ENCODE results near the gene ECM1. TPM values are rescaled to one million over a fixed set of nuclear protein-coding genes. Genes with fewer than 3 reads are reported as not detected.

ECM1 gene
- polyA plus RNA-seq, 1 experiment: 122 TPM

DNA sequence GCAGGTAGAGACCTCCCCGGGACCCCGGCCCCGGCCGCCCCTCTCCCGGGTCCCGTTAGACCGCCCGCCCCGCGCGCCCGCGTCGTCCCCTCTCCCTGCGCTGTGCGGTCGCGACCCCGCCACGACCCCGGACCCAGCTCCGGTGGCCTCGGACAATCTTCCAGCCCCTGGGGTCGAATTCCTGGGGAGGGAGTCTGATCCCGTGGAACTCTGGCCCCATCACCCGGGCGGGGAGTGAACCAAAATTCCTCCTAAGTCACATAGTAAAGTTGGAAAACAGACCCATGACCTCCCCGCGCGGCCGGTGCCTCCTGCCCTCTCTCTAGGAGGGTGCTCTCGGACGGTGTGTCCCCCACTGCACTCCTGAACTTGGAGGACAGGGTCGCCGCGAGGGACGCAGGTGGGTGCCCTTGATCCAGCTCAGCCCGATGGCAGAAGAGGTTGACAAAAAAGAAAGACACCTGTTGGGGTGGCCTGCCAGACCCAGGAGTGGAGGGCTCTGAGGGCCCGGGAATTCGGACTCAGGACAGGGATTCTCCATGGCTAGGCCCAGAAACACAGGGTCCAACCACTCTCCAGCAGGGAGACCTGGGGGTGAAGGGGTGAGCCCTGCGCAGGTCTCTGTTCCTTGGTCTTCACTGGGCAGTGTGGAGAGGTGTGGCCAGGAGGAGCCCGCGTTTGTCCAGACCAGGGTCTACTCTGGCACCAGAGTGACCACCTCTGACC lies 41.8 kb downstream of the ECM1 start:
- Histone ChIP-seq H3K27ac (ENCODE audit: low read depth, low read length) (no peak overlapping the region), H3K27me3 (ENCODE audit: control insufficient read depth, insufficient read depth, low read length) (no peaks in the 10 kb centered on the region), H3K4me3 (ENCODE audit: low read depth, low read length) (peak overlapping the region; percentile 64), H3K9me3 (ENCODE audit: control insufficient read depth, insufficient read depth, low read length) (no peaks in the 10 kb centered on the region)
- ChIA-PET POLR2A (no interaction called here), CTCF (interaction anchor here (0.7 to 7.2 kb wide), 2 partner anchors 11 to 255 kb away, joined by 7 to 64 read pairs; no protein-coding TSS in a partner anchor)
- DNase-seq (ENCODE audit: low read depth, low spot score): no peak
- TF ChIP-seq, protein P1, sequence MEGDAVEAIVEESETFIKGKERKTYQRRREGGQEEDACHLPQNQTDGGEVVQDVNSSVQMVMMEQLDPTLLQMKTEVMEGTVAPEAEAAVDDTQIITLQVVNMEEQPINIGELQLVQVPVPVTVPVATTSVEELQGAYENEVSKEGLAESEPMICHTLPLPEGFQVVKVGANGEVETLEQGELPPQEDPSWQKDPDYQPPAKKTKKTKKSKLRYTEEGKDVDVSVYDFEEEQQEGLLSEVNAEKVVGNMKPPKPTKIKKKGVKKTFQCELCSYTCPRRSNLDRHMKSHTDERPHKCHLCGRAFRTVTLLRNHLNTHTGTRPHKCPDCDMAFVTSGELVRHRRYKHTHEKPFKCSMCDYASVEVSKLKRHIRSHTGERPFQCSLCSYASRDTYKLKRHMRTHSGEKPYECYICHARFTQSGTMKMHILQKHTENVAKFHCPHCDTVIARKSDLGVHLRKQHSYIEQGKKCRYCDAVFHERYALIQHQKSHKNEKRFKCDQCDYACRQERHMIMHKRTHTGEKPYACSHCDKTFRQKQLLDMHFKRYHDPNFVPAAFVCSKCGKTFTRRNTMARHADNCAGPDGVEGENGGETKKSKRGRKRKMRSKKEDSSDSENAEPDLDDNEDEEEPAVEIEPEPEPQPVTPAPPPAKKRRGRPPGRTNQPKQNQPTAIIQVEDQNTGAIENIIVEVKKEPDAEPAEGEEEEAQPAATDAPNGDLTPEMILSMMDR (IDR thresholded peaks at IDR 0.05; ENCODE audit: low read depth, low read length): 0 out of 2 replicates have a peak, but pooled peaks have one; percentile 4

DNA sequence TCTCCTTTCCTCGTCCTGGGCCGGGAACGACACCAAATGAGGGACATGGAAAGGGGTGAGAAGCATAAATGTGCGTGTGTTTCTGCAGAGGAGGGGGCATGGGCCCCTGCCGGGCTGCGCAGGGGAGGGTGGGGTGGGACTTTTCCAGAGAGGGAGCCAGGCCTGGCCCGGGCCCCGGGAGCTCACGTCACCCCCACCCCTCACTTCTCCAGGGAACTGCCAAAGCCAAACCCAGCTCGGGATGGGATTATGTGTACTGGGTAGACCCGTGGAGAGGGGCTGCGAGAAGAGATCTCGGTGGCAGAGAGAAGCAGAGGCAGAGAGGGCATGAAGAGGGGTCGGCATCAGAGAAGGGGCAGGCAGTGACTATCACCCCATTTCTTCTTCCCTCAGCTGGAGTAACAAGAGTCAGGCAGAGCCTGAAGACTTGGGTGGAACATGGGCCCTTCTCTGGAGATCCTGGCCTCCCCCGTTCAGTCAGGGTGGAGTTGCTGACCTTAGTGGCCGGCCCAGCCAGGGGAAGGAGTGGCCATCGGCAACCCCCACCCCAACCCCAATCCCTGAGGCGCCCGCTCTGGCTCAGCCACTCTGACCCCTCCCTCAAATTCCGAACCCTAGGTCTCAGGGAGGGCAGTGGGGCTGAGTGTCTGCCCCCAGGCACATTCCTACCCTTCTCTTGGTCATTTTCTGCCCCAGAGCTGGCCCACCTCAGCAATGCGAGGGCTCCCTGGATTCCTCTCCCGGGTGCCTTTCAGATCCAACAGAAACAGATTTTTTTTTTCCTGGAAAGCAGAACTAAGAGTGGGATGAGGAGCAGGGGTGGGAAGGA lies 42.5 kb downstream of the ECM1 start:
- no peak for DNase-seq (ENCODE audit: low read depth, low spot score)
- CTCF ChIA-PET: interaction anchor here (7.2 kb wide), 1 partner anchor 10 kb away, joined by 64 read pairs; no protein-coding TSS in a partner anchor

DNA sequence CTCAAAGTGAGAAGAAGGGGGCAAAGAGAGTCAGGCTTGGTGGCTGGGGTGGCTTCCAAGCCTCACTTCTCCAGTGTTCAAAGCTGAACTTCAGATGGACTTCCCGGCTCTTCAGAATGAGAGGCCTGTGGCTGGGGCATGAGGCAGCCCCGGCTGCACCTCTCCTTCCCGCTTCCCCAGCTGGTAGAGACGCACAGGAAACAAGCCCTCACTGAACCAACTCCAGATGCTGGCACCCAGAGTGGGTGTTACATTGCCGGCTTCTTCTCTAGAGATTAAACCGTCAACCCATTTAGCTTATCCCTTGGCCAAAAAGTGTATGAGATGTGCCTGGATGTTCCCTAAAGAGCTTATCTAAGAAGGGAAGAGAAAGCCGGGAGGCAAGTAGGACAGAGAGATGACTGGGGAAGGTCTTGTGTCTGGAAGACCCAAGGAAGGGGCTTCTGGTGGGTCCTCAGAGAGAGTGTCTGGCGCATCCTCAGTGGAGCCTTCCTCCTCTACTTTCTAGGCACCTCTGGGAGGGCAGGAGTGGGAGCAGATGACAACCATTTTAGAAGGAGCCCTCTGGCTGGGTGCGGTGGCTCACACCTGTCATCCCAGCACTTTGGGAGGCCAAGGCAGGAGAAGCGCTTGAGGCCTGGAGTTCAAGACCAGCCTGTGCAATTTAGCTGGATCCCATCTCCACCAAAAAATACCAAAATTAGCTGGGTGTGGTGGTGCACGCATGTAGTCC lies 43.3 kb downstream of the ECM1 start:
- Histone ChIP-seq H3K27ac (ENCODE audit: low read depth, low read length) (no peak overlapping the region), H3K27me3 (ENCODE audit: control insufficient read depth, insufficient read depth, low read length) (no peaks in the 10 kb centered on the region), H3K9me3 (ENCODE audit: control insufficient read depth, insufficient read depth, low read length) (no peaks in the 10 kb centered on the region; the same call in 1 of the 2 replicates), H3K4me3 (ENCODE audit: low read depth, low read length) (no peak overlapping the region)
- TF ChIP-seq, protein P1 (IDR thresholded peaks at IDR 0.05; ENCODE audit: low read depth, low read length): no peak
- no peak for DNase-seq (ENCODE audit: low read depth, low spot score)
- ChIA-PET CTCF (interaction anchor here (1.3 to 7.2 kb wide), 2 partner anchors 9 to 70 kb away, joined by 5 to 64 read pairs; no protein-coding TSS in a partner anchor), POLR2A (interaction anchor here (1.4 to 1.7 kb wide), 2 partner anchors 28 to 187 kb away, joined by 3 to 4 read pairs; partner anchors contain the start of genes MCL1 and RPRD2)

More for the DNA sequence above, 42.5 kb downstream of the ECM1 start:
- POLR2A ChIA-PET: interaction anchor here (1.7 kb wide), 1 partner anchor 29 kb away, joined by 3 read pairs; the partner anchor contains the start of gene MCL1
- TF ChIP-seq, protein P1 (IDR thresholded peaks at IDR 0.05; ENCODE audit: low read depth, low read length): no peak
- no peaks in the 10 kb centered on the region for H3K9me3 ChIP-seq (ENCODE audit: control insufficient read depth, insufficient read depth, low read length)
- H3K27ac ChIP-seq (ENCODE audit: low read depth, low read length): no peak overlapping the region
- no peaks in the 10 kb centered on the region for H3K27me3 ChIP-seq (ENCODE audit: control insufficient read depth, insufficient read depth, low read length)
- no peak overlapping the region; the same call in 1 of the 2 replicates for H3K4me3 ChIP-seq (ENCODE audit: low read depth, low read length)

DNA sequence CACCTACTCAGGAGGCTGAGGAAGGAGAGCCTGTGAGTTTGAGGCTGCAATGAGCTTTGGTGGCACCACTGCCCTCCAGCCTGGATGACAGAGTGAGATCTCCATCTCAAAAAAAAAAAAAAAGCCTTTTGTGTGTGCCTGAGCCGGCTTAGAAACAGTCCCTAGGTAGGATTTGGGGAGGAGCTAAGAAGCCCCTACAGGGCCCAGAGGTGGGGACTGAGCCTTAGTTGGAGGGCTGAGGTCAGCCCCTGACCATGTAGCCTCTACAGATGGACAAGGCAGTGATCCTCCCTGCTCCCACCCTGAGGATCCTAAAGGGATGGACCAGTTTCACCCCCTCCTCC lies 43.8 kb downstream of the ECM1 start:
- Histone ChIP-seq H3K27me3 (ENCODE audit: control insufficient read depth, insufficient read depth, low read length) (no peaks in the 10 kb centered on the region), H3K27ac (ENCODE audit: low read depth, low read length) (peak overlapping the region; percentile 75), H3K4me3 (ENCODE audit: low read depth, low read length) (no peak overlapping the region), H3K9me3 (ENCODE audit: control insufficient read depth, insufficient read depth, low read length) (no peaks in the 10 kb centered on the region; the same call in 1 of the 2 replicates)
- CTCF ChIA-PET: interaction anchor here (1.3 to 7.2 kb wide), 2 partner anchors 9 to 69 kb away, joined by 5 to 64 read pairs; no protein-coding TSS in a partner anchor
- no peak for DNase-seq (ENCODE audit: low read depth, low spot score)
- POLR2A ChIA-PET: interaction anchor here (1.2 to 1.7 kb wide), 3 partner anchors 9 to 188 kb away, joined by 3 to 4 read pairs (median 4); partner anchors contain the start of genes MCL1 and RPRD2
- TF ChIP-seq, protein P1 (IDR thresholded peaks at IDR 0.05; ENCODE audit: low read depth, low read length): no peak
